OCI-LY1 (cell line): ENCODE measurements around the gene PPP1R36.

Experiments used
- H2AFZ ChIP-seq: fragments of 200-600 bp; sonication (generic), shearing (Covaris generic); 2 replicates; pipeline ENCODE4 v1.6.0; 2014; ENCODE audit warnings: antibody characterized with exemption, mild to moderate bottlenecking, low read length
- H3F3A ChIP-seq: fragments of 200-600 bp; sonication (generic), shearing (Covaris generic); 2 replicates; pipeline ENCODE4 v1.6.0; 2014; ENCODE audit warnings: mild to moderate bottlenecking, antibody characterized with exemption, low read length, moderate library complexity; ENCODE audit not compliant: insufficient read depth
- H3K27ac ChIP-seq: fragments of 200-600 bp; sonication (generic); 2 replicates; pipeline ENCODE4 v1.5.1; 2014; ENCODE audit warnings: low read length, mixed run types, mild to moderate bottlenecking, low read depth; ENCODE audit not compliant: poor library complexity, severe bottlenecking
- H3K27me3 ChIP-seq: fragments of 200-600 bp; sonication (generic); 2 replicates; pipeline ENCODE4 v1.6.0; 2014; ENCODE audit warnings: antibody characterized with exemption, mild to moderate bottlenecking, low read length, moderate library complexity; ENCODE audit not compliant: insufficient read depth
- H3K36me3 ChIP-seq: fragments of 200-600 bp; sonication (generic); 2 replicates; pipeline ENCODE4 v1.6.1; 2014; ENCODE audit warnings: mild to moderate bottlenecking, antibody characterized with exemption, low read length, moderate library complexity, mixed read lengths; ENCODE audit not compliant: insufficient read depth
- H3K4me1 ChIP-seq: fragments of 200-600 bp; sonication (generic); 2 replicates; pipeline ENCODE4 v1.5.1; 2014; ENCODE audit warnings: mild to moderate bottlenecking, low read length, moderate library complexity; ENCODE audit not compliant: insufficient read depth, severe bottlenecking
- H3K4me2 ChIP-seq: fragments of 200-600 bp; sonication (generic), shearing (Covaris generic); 2 replicates; pipeline ENCODE4 v1.6.1; 2014; ENCODE audit warnings: low read length
- H3K4me3 ChIP-seq: fragments of 200-600 bp; sonication (generic); 2 replicates; pipeline ENCODE4 v1.5.1; 2014; ENCODE audit warnings: low read length, low read depth, mild to moderate bottlenecking, mixed read lengths; ENCODE audit not compliant: poor library complexity, severe bottlenecking
- H3K79me2 ChIP-seq: fragments of 200-600 bp; shearing (Covaris generic); 2 replicates; pipeline ENCODE4 v1.6.1; 2016; ENCODE audit warnings: mixed run types, low read length, mixed read lengths; ENCODE audit not compliant: insufficient read depth
- H3K9ac ChIP-seq: fragments of 200-600 bp; sonication (generic), shearing (Covaris generic); 2 replicates; pipeline ENCODE4 v1.6.1; 2014; ENCODE audit warnings: mild to moderate bottlenecking, low read length, mixed read lengths
- H3K9me2 ChIP-seq: fragments of 200-600 bp; sonication (generic), shearing (Covaris generic); 2 replicates; pipeline ENCODE4 v1.6.1; 2014; ENCODE audit warnings: low read depth, mild to moderate bottlenecking, low read length, mixed read lengths
- H3K9me3 ChIP-seq: fragments of 200-600 bp; shearing (Covaris generic); 2 replicates; pipeline ENCODE4 v1.6.1; 2014; ENCODE audit warnings: low read length, mixed read lengths
- H4K20me1 ChIP-seq: fragments of 200-600 bp; sonication (generic), shearing (Covaris generic); 2 replicates; pipeline ENCODE4 v1.6.0; 2016; ENCODE audit warnings: mild to moderate bottlenecking, low read length; ENCODE audit not compliant: insufficient read depth
- CTCF ChIP-seq: fragments of 200-600 bp; sonication (generic), shearing (Covaris generic); IDR thresholded peaks from 2 replicates; pipeline ENCODE4 v1.5.1; 2017; ENCODE audit warnings: mild to moderate bottlenecking, antibody characterized with exemption, low read length, moderate library complexity, mixed read lengths
- EZH2 ChIP-seq: fragments of 200-600 bp; sonication (generic), shearing (Covaris generic); IDR thresholded peaks from 2 replicates; pipeline ENCODE4 v1.8.0; 2017; ENCODE audit warnings: borderline replicate concordance, mixed run types, mild to moderate bottlenecking, antibody characterized with exemption, low read length, moderate library complexity, mixed read lengths

The PPP1R36 gene

GRCh38 chr14:64602826-64603225 is 53.1 kb downstream of the PPP1R36 start:
- Histone ChIP-seq H3F3A (no peaks in the 10 kb centered on the region), H4K20me1 (no peaks in the 10 kb centered on the region), H3K9ac (no peak overlapping the region), H3K4me1 (no peaks in the 10 kb centered on the region), H3K27me3 (no peaks in the 10 kb centered on the region), H3K27ac (no peak overlapping the region), H3K9me3 (no peaks in the 10 kb centered on the region), H3K79me2 (no peaks in the 10 kb centered on the region), H3K4me3 (no peak overlapping the region), H3K9me2 (no peaks in the 10 kb centered on the region), H3K36me3 (no peaks in the 10 kb centered on the region), H3K4me2 (no peak overlapping the region), H2AFZ (no peak overlapping the region)
- no peak for TF ChIP-seq CTCF
- TF ChIP-seq EZH2, result no peak

- Histone ChIP-seq H3K27ac (no peak overlapping the region), H3K79me2 (no peaks in the 10 kb centered on the region), H3K9me3 (no peaks in the 10 kb centered on the region), H3F3A (no peaks in the 10 kb centered on the region), H3K9me2 (no peaks in the 10 kb centered on the region), H3K9ac (no peak overlapping the region), H3K4me2 (no peak overlapping the region), H3K27me3 (no peaks in the 10 kb centered on the region), H3K4me1 (no peaks in the 10 kb centered on the region), H3K36me3 (no peaks in the 10 kb centered on the region), H3K4me3 (no peak overlapping the region), H4K20me1 (no peaks in the 10 kb centered on the region), H2AFZ (no peak overlapping the region)
- TF ChIP-seq CTCF (no peak), EZH2 (no peak)
Observed at GRCh38 chr14:64604001-64604400, 54.2 kb downstream of the PPP1R36 start.

- no peaks in the 10 kb centered on the region for H3K36me3 ChIP-seq
- no peaks in the 10 kb centered on the region for H3K9me3 ChIP-seq
- no peak overlapping the region for H3K4me2 ChIP-seq
- H3K27ac ChIP-seq, result no peak overlapping the region
- H3K4me1 ChIP-seq, result no peaks in the 10 kb centered on the region
- H3F3A ChIP-seq, result no peaks in the 10 kb centered on the region
- H3K27me3 ChIP-seq, result no peaks in the 10 kb centered on the region
- H3K79me2 ChIP-seq, result no peaks in the 10 kb centered on the region
- H2AFZ ChIP-seq, result no peak overlapping the region
- H4K20me1 ChIP-seq, result no peaks in the 10 kb centered on the region
- TF ChIP-seq CTCF, result no peak
- TF ChIP-seq EZH2, result no peak
- H3K9me2 ChIP-seq, result no peaks in the 10 kb centered on the region
- no peak overlapping the region for H3K9ac ChIP-seq
- no peak overlapping the region for H3K4me3 ChIP-seq
Observed at GRCh38 chr14:64604881-64605280, 55.1 kb downstream of the PPP1R36 start.
